Panc1 (cell line): ENCODE measurements around the gene CPNE7. TPM values are rescaled to one million over a fixed set of nuclear protein-coding genes. Genes with fewer than 3 reads are reported as not detected.

Experiments
- ATAC-seq: fragments of 200-7000 bp; cut with Tn5 transposase; 2 replicates; pipeline ENCODE4 v1.9.1; 2020; ENCODE audit warnings: mild to moderate bottlenecking, moderate library complexity
- BruUV-seq: library from RNA; stranded (reverse); fragments of 400-500 nt; replicated peaks from 2 replicates; lab custom pipeline; 2021; lab: Mats Ljungman, UMichigan
- CTCF ChIA-PET: fragments of 300-600 bp; sonication (Branson Sonifier 250); formaldehyde crosslinking; loops from one replicate; lab custom pipeline; 2022; ENCODE audit warnings: antibody characterized with exemption; lab: Charles Lee
- POLR2A ChIA-PET: fragments of 300-600 bp; sonication (Branson Sonifier 250); formaldehyde crosslinking; loops from one replicate; lab custom pipeline; 2022; ENCODE audit warnings: antibody characterized with exemption; lab: Charles Lee
- DNase-seq: peaks from one replicate; pipeline ENCODE4 v3.0.0-alpha.2; 2010; ENCODE audit warnings: low read depth, low spot score
- H3K27ac ChIP-seq: 2 replicates; pipeline ENCODE4 v1.5.1; 2011; ENCODE audit warnings: mild to moderate bottlenecking, low read length, inconsistent platforms
- H3K27me3 ChIP-seq: fragments of 200-500 bp; sonication (Bioruptor generic); 2 replicates; pipeline ENCODE4 v1.6.0; 2014; ENCODE audit warnings: low read length, inconsistent platforms; ENCODE audit not compliant: control insufficient read depth, insufficient read depth
- H3K36me3 ChIP-seq: fragments of 200-500 bp; sonication (Bioruptor generic); 2 replicates; pipeline ENCODE4 v1.5.1; 2014; ENCODE audit warnings: inconsistent platforms, mild to moderate bottlenecking, low read length, moderate library complexity; ENCODE audit not compliant: control insufficient read depth, insufficient read depth
- H3K4me1 ChIP-seq: 2 replicates; pipeline ENCODE4 v1.5.1; 2011; ENCODE audit warnings: inconsistent platforms, mild to moderate bottlenecking, low read length, moderate library complexity; ENCODE audit not compliant: control insufficient read depth, insufficient read depth
- H3K4me3 ChIP-seq, 2 experiments: 2 replicates each; pipeline ENCODE4 v1.5.1; 2011 to 2012; ENCODE audit warnings: low read depth in 2 of 2, low read length in 2 of 2, mild to moderate bottlenecking in 2 of 2, inconsistent platforms in 1 of 2, moderate library complexity in 1 of 2
- H3K9me3 ChIP-seq: fragments of 200-500 bp; sonication (Bioruptor generic); 2 replicates; pipeline ENCODE4 v1.5.1; 2014; ENCODE audit warnings: low read depth, mild to moderate bottlenecking, inconsistent platforms, low read length, moderate library complexity; ENCODE audit not compliant: control insufficient read depth, insufficient read depth
- CTCF ChIP-seq: fragments of 450-650 bp; IDR thresholded peaks from 2 replicates; pipeline ENCODE4 v1.5.1; 2017; ENCODE audit warnings: mild to moderate bottlenecking
- POLR2AphosphoS5 ChIP-seq: IDR thresholded peaks from 2 replicates; pipeline ENCODE4 v1.6.1; 2012; ENCODE audit warnings: mild to moderate bottlenecking, low read depth, low read length, moderate library complexity
- REST ChIP-seq, 2 experiments: IDR thresholded peaks; 2 replicates each; pipeline ENCODE4 v1.6.1; 2011 to 2012; ENCODE audit warnings: low read depth in 2 of 2, control low read depth in 1 of 2, low read length in 1 of 2, mild to moderate bottlenecking in 1 of 2, moderate library complexity in 1 of 2; ENCODE audit not compliant: insufficient read depth in 1 of 2
- SIN3A ChIP-seq: IDR thresholded peaks from 2 replicates; pipeline ENCODE4 v1.6.1; 2012; ENCODE audit warnings: low read depth, mild to moderate bottlenecking, low read length, moderate library complexity, borderline replicate concordance; ENCODE audit not compliant: insufficient read depth
- TCF7L2 ChIP-seq: IDR thresholded peaks from 2 replicates; pipeline ENCODE4 v1.6.1; 2011; ENCODE audit warnings: mild to moderate bottlenecking, low read depth, low read length, inconsistent platforms
- in situ Hi-C: cut with HindIII; loops from 2 replicates; pipeline ENCODE4 v1.10.0; 2016; ENCODE audit warnings: low sequenced_read_pairs, low pct_unique_long_range_greater_than_20kb
- intact Hi-C: fragments of 100-400 bp; cut with micrococcal nuclease; formaldehyde crosslinking; loops from one replicate; pipeline ENCODE4 v1.10.0; 2022; ENCODE audit not compliant: unreplicated experiment
- total RNA-seq: library from RNA; stranded (reverse); gene quantifications from one replicate; pipeline ENCODE4 v1.2.1, GENCODE V29; 2021; ENCODE audit not compliant: unreplicated experiment

The CPNE7 gene
- total RNA-seq, 1 experiment from 2014 or later: 32.7 TPM

- Histone ChIP-seq H3K27ac (peak overlapping the region; percentile 52), H3K27me3 (no peaks in the 10 kb centered on the region), H3K4me1 (peaks cover 26% of the 10 kb centered on the region), H3K9me3 (no peaks in the 10 kb centered on the region), H3K4me3 (peak overlapping the region in 1 of 2 experiments; percentile 22; a peak in 2 of 4 replicates), H3K36me3 (peaks cover 27% of the 10 kb centered on the region; the same call in 1 of the 2 replicates)
- no peak for DNase-seq
- intact Hi-C loops (no loop called here), in situ Hi-C loops (no loop called here)
- TF ChIP-seq REST (IDR thresholded peaks at IDR 0.05; ENCODE audit: insufficient read depth in 1 of 2, low read depth in 2 of 2, low read length in 1 of 2) (no peak), POLR2AphosphoS5 (peak; percentile 77)
- BruUV-seq: no TSS peak
- POLR2A ChIA-PET: interaction anchor here (0.6 kb wide), 1 partner anchor 269 kb away, joined by 20 read pairs; no protein-coding TSS in a partner anchor
- CTCF ChIA-PET: interaction anchor here (0.6 kb wide), 1 partner anchor 37 kb away, joined by 6 read pairs; no protein-coding TSS in a partner anchor
- ATAC-seq: peak; percentile 28
These were observed 10.9 kb upstream of the CPNE7 start for GRCh38 chr16:89564476-89565255.

GRCh38 chr16:89565256-89565505 lies 10.4 kb upstream of the CPNE7 start:
- POLR2A ChIA-PET: interaction anchor here (0.5 kb wide), 1 partner anchor 458 kb away, joined by 4 read pairs; no protein-coding TSS in a partner anchor
- ATAC-seq (peak; percentile 61), DNase-seq (no peak)
- H3K27me3 ChIP-seq: no peaks in the 10 kb centered on the region
- peak overlapping the region; percentile 65; the same call in 1 of the 2 replicates for H3K27ac ChIP-seq
- peak overlapping the region; percentile 26 to 45; a peak in 3 of 4 replicates for H3K4me3 ChIP-seq
- intact Hi-C loops: no loop called here
- CTCF ChIA-PET: interaction anchor here (0.6 kb wide), 1 partner anchor 325 kb away, joined by 3 read pairs; no protein-coding TSS in a partner anchor
- no TSS peak for BruUV-seq
- in situ Hi-C loops: no loop called here
- H3K36me3 ChIP-seq: peaks cover 23% of the 10 kb centered on the region; the same call in 1 of the 2 replicates
- TF ChIP-seq SIN3A: no peak
- no peak for TF ChIP-seq REST (IDR thresholded peaks at IDR 0.05; ENCODE audit: insufficient read depth in 1 of 2, low read depth in 2 of 2, low read length in 1 of 2)
- TF ChIP-seq POLR2AphosphoS5: no peak
- no peak for TF ChIP-seq CTCF
- no peak for TF ChIP-seq TCF7L2
- peaks cover 26% of the 10 kb centered on the region for H3K4me1 ChIP-seq
- no peaks in the 10 kb centered on the region for H3K9me3 ChIP-seq
